Keratinocyte (primary cell): Measurements from ENCODE around the gene TRPC4. TPM values are rescaled to one million over a fixed set of nuclear protein-coding genes. Genes with fewer than 3 reads are reported as not detected.

Source experiments
- DNase-seq: peaks from one replicate; pipeline ENCODE4 v3.0.0-alpha.2; 2011; ENCODE audit warnings: low read depth, missing footprints, low spot score
- FAIRE-seq: peaks from 2 replicates; lab custom pipeline; 2011; peaks lifted over from hg19 to GRCh38; lab: Jason Lieb, UNC
- H2AFZ ChIP-seq: 2 replicates; pipeline ENCODE4 v1.6.0; 2012; ENCODE audit warnings: low read length, control low read depth, inconsistent platforms; ENCODE audit not compliant: control insufficient read depth
- H3K27ac ChIP-seq: 2 replicates; pipeline ENCODE4 v1.5.1; 2011; ENCODE audit warnings: low read length; ENCODE audit not compliant: control insufficient read depth, insufficient read depth
- H3K27me3 ChIP-seq: 3 replicates; pipeline ENCODE4 v1.6.0; 2011; ENCODE audit warnings: low read length; ENCODE audit not compliant: control insufficient read depth, insufficient read depth; ENCODE audit errors: extremely low read depth
- H3K36me3 ChIP-seq, 2 experiments: 2 replicates in 1 of 2; 3 replicates in 1 of 2; pipeline ENCODE4 v1.5.1; 2011; ENCODE audit warnings: low read length in 2 of 2, mild to moderate bottlenecking in 1 of 2; ENCODE audit not compliant: control insufficient read depth in 2 of 2, insufficient read depth in 2 of 2; ENCODE audit errors: extremely low read depth in 1 of 2
- H3K4me1 ChIP-seq: 3 replicates; pipeline ENCODE4 v1.5.1; 2011; ENCODE audit warnings: low read length; ENCODE audit not compliant: control insufficient read depth, insufficient read depth; ENCODE audit errors: extremely low read depth
- H3K4me2 ChIP-seq: 3 replicates; pipeline ENCODE4 v1.6.0; 2011; ENCODE audit warnings: low read depth, low read length; ENCODE audit not compliant: control insufficient read depth, insufficient read depth; ENCODE audit errors: extremely low read depth
- H3K4me3 ChIP-seq, 3 experiments: fragments of 200-600 bp in 1 of 3; sonication (generic) in 1 of 3; 2 replicates in 2 of 3; 3 replicates in 1 of 3; pipeline ENCODE4 v1.5.1; 2011 to 2016; ENCODE audit warnings: low read length in 3 of 3, mild to moderate bottlenecking in 3 of 3, control low read depth in 2 of 3, inconsistent platforms in 1 of 3, low read depth in 1 of 3, mixed read lengths in 1 of 3, mixed run types in 1 of 3, moderate library complexity in 1 of 3; ENCODE audit not compliant: control insufficient read depth in 2 of 3, insufficient read depth in 2 of 3; ENCODE audit errors: extremely low read depth in 1 of 3
- H3K79me2 ChIP-seq: 2 replicates; pipeline ENCODE4 v1.6.0; 2012; ENCODE audit warnings: low read length; ENCODE audit not compliant: control insufficient read depth, insufficient read depth
- H3K9ac ChIP-seq: 3 replicates; pipeline ENCODE4 v1.6.0; 2011; ENCODE audit warnings: low read length; ENCODE audit not compliant: control insufficient read depth, insufficient read depth; ENCODE audit errors: extremely low read depth
- H3K9me1 ChIP-seq: 3 replicates; pipeline ENCODE4 v1.6.0; 2011; ENCODE audit warnings: low read length; ENCODE audit not compliant: control insufficient read depth, insufficient read depth; ENCODE audit errors: extremely low read depth
- H3K9me3 ChIP-seq: 2 replicates; pipeline ENCODE4 v1.5.1; 2012; ENCODE audit warnings: low read depth, low read length; ENCODE audit not compliant: control insufficient read depth
- H4K20me1 ChIP-seq: 3 replicates; pipeline ENCODE4 v1.6.0; 2011; ENCODE audit warnings: low read length; ENCODE audit not compliant: control insufficient read depth, insufficient read depth; ENCODE audit errors: extremely low read depth
- CTCF ChIP-seq, 3 experiments: IDR thresholded peaks in 1 of 3; conservative IDR thresholded peaks in 1 of 3; optimal IDR thresholded peaks in 1 of 3; 2 replicates in 2 of 3; 3 replicates in 1 of 3; pipeline versions ENCODE3 to v1.5.1; 2011; ENCODE audit warnings: low read length in 3 of 3, mild to moderate bottlenecking in 3 of 3, moderate library complexity in 2 of 3, control low read depth in 1 of 3, inconsistent platforms in 1 of 3; ENCODE audit not compliant: insufficient read depth in 2 of 3; ENCODE audit errors: extremely low read depth in 1 of 3
- EZH2 ChIP-seq: IDR thresholded peaks from one replicate; pipeline ENCODE4 v1.6.1; 2012; ENCODE audit warnings: inconsistent platforms, mild to moderate bottlenecking, low read length, moderate library complexity
- dilution Hi-C: fragments of 300-500 bp; cut with MboI; formaldehyde crosslinking; loops from one replicate; pipeline ENCODE4 v1.7.0; 2020; ENCODE audit warnings: low sequenced_read_pairs; ENCODE audit not compliant: extremely low pct_ligation_motif_present
- polyA plus RNA-seq, 5 experiments: library from polyadenylated mRNA; depleted of rRNA in 3 of 5; stranded (reverse) in 3 of 5; stranded (forward) in 1 of 5; unstranded in 1 of 5; fragments of >200 nt; gene quantifications; 1 replicate in 1 of 5; 2 replicates in 3 of 5; 3 replicates in 1 of 5; pipeline versions ENCODE4 v1.2.1 to v1.2.3, GENCODE V29; 2011 to 2012; ENCODE audit warnings: missing spikeins in 2 of 5, low read depth in 1 of 5, low replicate concordance in 1 of 5

The TRPC4 gene
- polyA plus RNA-seq, 1 donor (not counting 4 experiments of a cell fraction or from before 2014, with no cell fraction given) = not detected

- Histone ChIP-seq H3K4me2 (no peak overlapping the region), H3K9me1 (no peaks in the 10 kb centered on the region), H3K4me1 (no peaks in the 10 kb centered on the region), H3K9me3 (no peaks in the 10 kb centered on the region), H3K36me3 (no peaks in the 10 kb centered on the region), H4K20me1 (no peaks in the 10 kb centered on the region), H2AFZ (no peak overlapping the region), H3K4me3 (no peak overlapping the region), H3K9ac (no peak overlapping the region), H3K27ac (no peak overlapping the region), H3K27me3 (peaks cover 8% of the 10 kb centered on the region), H3K79me2 (no peaks in the 10 kb centered on the region)
- no peak for TF ChIP-seq EZH2
- no peak for TF ChIP-seq CTCF (optimal IDR thresholded peaks at IDR 0.05 in 1 of 3, IDR thresholded peaks at IDR 0.05 in 1 of 3, conservative IDR thresholded peaks at IDR 0.05 in 1 of 3; ENCODE audit: extremely low read depth in 1 of 3, insufficient read depth in 2 of 3, low read length in 3 of 3)
- dilution Hi-C loops = no loop called here
- DNase-seq (no peak), FAIRE-seq (no peak)
These were observed 15.1 kb upstream of the TRPC4 start for GRCh38 chr13:37884674-37885073.

- Histone ChIP-seq H3K4me3 (no peak overlapping the region), H2AFZ (no peak overlapping the region), H3K9ac (no peak overlapping the region), H3K9me3 (no peaks in the 10 kb centered on the region), H3K79me2 (no peaks in the 10 kb centered on the region), H3K27me3 (peaks cover 8% of the 10 kb centered on the region), H4K20me1 (no peaks in the 10 kb centered on the region), H3K36me3 (no peaks in the 10 kb centered on the region), H3K4me1 (no peaks in the 10 kb centered on the region), H3K4me2 (no peak overlapping the region), H3K27ac (no peak overlapping the region), H3K9me1 (no peaks in the 10 kb centered on the region)
- TF ChIP-seq CTCF (optimal IDR thresholded peaks at IDR 0.05 in 1 of 3, IDR thresholded peaks at IDR 0.05 in 1 of 3, conservative IDR thresholded peaks at IDR 0.05 in 1 of 3; ENCODE audit: extremely low read depth in 1 of 3, insufficient read depth in 2 of 3, low read length in 3 of 3) = no peak
- TF ChIP-seq EZH2 = no peak
- dilution Hi-C loops = no loop called here
- FAIRE-seq (no peak), DNase-seq (no peak)
These were observed 14.5 kb upstream of the TRPC4 start for GRCh38 chr13:37884026-37884425.
